ENCODE results near the gene OLFML1.

DNA sequence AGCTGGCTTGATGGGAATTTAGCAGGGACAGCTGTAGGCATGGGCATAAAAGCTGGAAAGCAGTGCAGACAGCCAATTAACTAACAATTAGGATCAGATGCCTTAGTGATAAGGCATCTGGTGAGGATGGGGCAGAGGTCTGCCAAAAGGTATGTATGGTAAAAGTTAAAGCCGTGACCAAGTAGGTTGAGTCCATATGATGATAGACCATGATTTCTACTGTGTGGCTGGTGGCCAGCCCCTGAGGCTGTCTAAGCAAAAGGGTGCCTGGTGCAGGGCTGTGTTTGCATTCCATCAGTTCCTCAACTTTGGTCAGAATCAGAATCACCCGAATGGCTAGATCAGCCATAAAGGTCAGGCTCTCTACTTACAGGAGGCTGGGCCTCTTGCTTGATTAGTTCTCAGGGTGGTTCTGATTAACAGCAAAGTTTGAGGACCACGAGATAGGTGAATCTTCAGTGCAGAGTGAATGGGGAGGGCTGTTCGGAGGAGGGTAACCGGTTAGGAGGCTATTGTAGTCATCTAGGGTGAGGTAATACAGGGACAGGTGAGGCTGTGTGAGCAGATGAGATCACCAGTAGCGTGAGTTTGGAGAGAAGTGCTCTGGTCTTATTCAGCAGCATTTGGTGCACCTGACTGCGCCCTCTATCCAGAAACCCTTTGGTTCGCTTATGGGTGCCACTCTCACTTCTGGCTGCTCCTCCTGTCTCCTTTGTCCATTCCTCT, 55.7 kb downstream of the OLFML1 start:
- TF ChIP-seq EZH2phosphoT487 (IDR thresholded peaks at IDR 0.05; ENCODE audit: borderline replicate concordance, low read length) = no peak
- TF ChIP-seq, protein P1, sequence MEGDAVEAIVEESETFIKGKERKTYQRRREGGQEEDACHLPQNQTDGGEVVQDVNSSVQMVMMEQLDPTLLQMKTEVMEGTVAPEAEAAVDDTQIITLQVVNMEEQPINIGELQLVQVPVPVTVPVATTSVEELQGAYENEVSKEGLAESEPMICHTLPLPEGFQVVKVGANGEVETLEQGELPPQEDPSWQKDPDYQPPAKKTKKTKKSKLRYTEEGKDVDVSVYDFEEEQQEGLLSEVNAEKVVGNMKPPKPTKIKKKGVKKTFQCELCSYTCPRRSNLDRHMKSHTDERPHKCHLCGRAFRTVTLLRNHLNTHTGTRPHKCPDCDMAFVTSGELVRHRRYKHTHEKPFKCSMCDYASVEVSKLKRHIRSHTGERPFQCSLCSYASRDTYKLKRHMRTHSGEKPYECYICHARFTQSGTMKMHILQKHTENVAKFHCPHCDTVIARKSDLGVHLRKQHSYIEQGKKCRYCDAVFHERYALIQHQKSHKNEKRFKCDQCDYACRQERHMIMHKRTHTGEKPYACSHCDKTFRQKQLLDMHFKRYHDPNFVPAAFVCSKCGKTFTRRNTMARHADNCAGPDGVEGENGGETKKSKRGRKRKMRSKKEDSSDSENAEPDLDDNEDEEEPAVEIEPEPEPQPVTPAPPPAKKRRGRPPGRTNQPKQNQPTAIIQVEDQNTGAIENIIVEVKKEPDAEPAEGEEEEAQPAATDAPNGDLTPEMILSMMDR (conservative IDR thresholded peaks at IDR 0.05; ENCODE audit: low read depth, low read length) = no peak
- TF ChIP-seq EZH2 (IDR thresholded peaks at IDR 0.05; ENCODE audit: low read length, unreplicated experiment) = no peak
